Loucy (cell line): ENCODE measurements around the gene PPP1R1C.

ENCODE experiments used
- H2AFZ ChIP-seq: fragments of 200-600 bp; sonication (generic); 2 replicates; pipeline ENCODE4 v1.6.0; 2016; ENCODE audit warnings: antibody characterized with exemption, mild to moderate bottlenecking, low read length, moderate library complexity
- H3F3A ChIP-seq: fragments of 200-600 bp; 2 replicates; pipeline ENCODE4 v1.6.0; 2016; ENCODE audit warnings: antibody characterized with exemption, low read depth, mild to moderate bottlenecking
- H3K27me3 ChIP-seq: fragments of 200-600 bp; sonication (generic); 2 replicates; pipeline ENCODE4 v1.6.1; 2014; ENCODE audit warnings: low read length, mild to moderate bottlenecking; ENCODE audit not compliant: insufficient read depth, poor library complexity, severe bottlenecking
- H3K36me3 ChIP-seq: fragments of 200-600 bp; sonication (generic); 2 replicates; pipeline ENCODE4 v1.6.1; 2016; ENCODE audit warnings: low read length; ENCODE audit not compliant: insufficient read depth
- H3K4me1 ChIP-seq: fragments of 200-600 bp; sonication (generic); 2 replicates; pipeline ENCODE4 v1.5.1; 2014; ENCODE audit warnings: low read length, mild to moderate bottlenecking; ENCODE audit not compliant: insufficient read depth, poor library complexity, severe bottlenecking
- H3K4me2 ChIP-seq: fragments of 200-600 bp; sonication (generic); 2 replicates; pipeline ENCODE4 v1.6.0; 2014; ENCODE audit warnings: antibody characterized with exemption, low read length, low read depth, mild to moderate bottlenecking; ENCODE audit not compliant: poor library complexity, severe bottlenecking
- H3K4me3 ChIP-seq: fragments of 200-600 bp; sonication (generic); 2 replicates; pipeline ENCODE4 v1.5.1; 2014; ENCODE audit warnings: low read length, mild to moderate bottlenecking, mixed read lengths; ENCODE audit not compliant: poor library complexity, severe bottlenecking
- H3K79me2 ChIP-seq: fragments of 200-600 bp; sonication (generic); 2 replicates; pipeline ENCODE4 v1.6.1; 2014; ENCODE audit warnings: low read length; ENCODE audit not compliant: insufficient read depth
- H3K9ac ChIP-seq: fragments of 200-600 bp; sonication (generic); 2 replicates; pipeline ENCODE4 v1.6.0; 2014; ENCODE audit warnings: mild to moderate bottlenecking, low read depth, low read length, moderate library complexity; ENCODE audit not compliant: poor library complexity, severe bottlenecking
- H3K9me2 ChIP-seq: fragments of 200-600 bp; sonication (generic); replicated peaks from 2 replicates; pipeline ENCODE4 v1.6.1; 2016; ENCODE audit warnings: low read depth, low read length, mixed read lengths
- H3K9me3 ChIP-seq: fragments of 200-600 bp; sonication (generic); 2 replicates; pipeline ENCODE4 v1.6.1; 2014; ENCODE audit warnings: mild to moderate bottlenecking, antibody characterized with exemption, low read length, low read depth; ENCODE audit not compliant: insufficient read depth
- H4K20me1 ChIP-seq: fragments of 200-600 bp; sonication (generic); 2 replicates; pipeline ENCODE4 v1.6.0; 2014; ENCODE audit warnings: antibody characterized with exemption, low read length, mild to moderate bottlenecking; ENCODE audit not compliant: insufficient read depth, poor library complexity, severe bottlenecking
- CTCF ChIP-seq: fragments of 200-600 bp; sonication (generic); conservative IDR thresholded peaks from 2 replicates; pipeline ENCODE4 v1.5.1; 2014; ENCODE audit warnings: mild to moderate bottlenecking, antibody characterized with exemption, low read length
- EZH2phosphoT487 ChIP-seq: fragments of 200-600 bp; IDR thresholded peaks from 2 replicates; pipeline ENCODE4 v1.6.1; 2018; ENCODE audit warnings: antibody characterized with exemption, mild to moderate bottlenecking, moderate library complexity, borderline replicate concordance

PPP1R1C gene

GRCh38 chr2:182164686-182165085, 179.0 kb downstream of the PPP1R1C start:
- Histone ChIP-seq H3K36me3 (no peaks in the 10 kb centered on the region), H3K27me3 (no peaks in the 10 kb centered on the region), H3K4me1 (no peaks in the 10 kb centered on the region), H3K4me3 (no peak overlapping the region), H3F3A (no peaks in the 10 kb centered on the region), H3K79me2 (no peaks in the 10 kb centered on the region), H2AFZ (no peak overlapping the region), H4K20me1 (no peaks in the 10 kb centered on the region), H3K4me2 (no peak overlapping the region), H3K9ac (no peak overlapping the region), H3K9me2 (no peaks in the 10 kb centered on the region), H3K9me3 (no peaks in the 10 kb centered on the region)
- TF ChIP-seq EZH2phosphoT487 (no peak), CTCF (no peak)

GRCh38 chr2:182165202-182165601, 179.5 kb downstream of the PPP1R1C start:
- no peak overlapping the region for H3K4me2 ChIP-seq
- no peaks in the 10 kb centered on the region for H3K9me2 ChIP-seq
- no peaks in the 10 kb centered on the region for H3K9me3 ChIP-seq
- H2AFZ ChIP-seq = no peak overlapping the region
- H4K20me1 ChIP-seq = no peaks in the 10 kb centered on the region
- no peaks in the 10 kb centered on the region for H3K36me3 ChIP-seq
- H3K4me1 ChIP-seq = no peaks in the 10 kb centered on the region
- no peak for TF ChIP-seq EZH2phosphoT487
- TF ChIP-seq CTCF = no peak
- H3K27me3 ChIP-seq = no peaks in the 10 kb centered on the region
- no peak overlapping the region for H3K4me3 ChIP-seq
- no peak overlapping the region for H3K9ac ChIP-seq
- no peaks in the 10 kb centered on the region for H3F3A ChIP-seq
- H3K79me2 ChIP-seq = no peaks in the 10 kb centered on the region

- Histone ChIP-seq H2AFZ (no peak overlapping the region), H3K9me2 (no peaks in the 10 kb centered on the region), H3K4me1 (no peaks in the 10 kb centered on the region), H3K27me3 (no peaks in the 10 kb centered on the region), H3K9me3 (no peaks in the 10 kb centered on the region), H3K4me3 (no peak overlapping the region), H3K9ac (no peak overlapping the region), H4K20me1 (no peaks in the 10 kb centered on the region), H3F3A (no peaks in the 10 kb centered on the region), H3K36me3 (no peaks in the 10 kb centered on the region), H3K4me2 (no peak overlapping the region), H3K79me2 (no peaks in the 10 kb centered on the region)
- TF ChIP-seq CTCF (no peak), EZH2phosphoT487 (no peak)
Observed at GRCh38 chr2:182166406-182166805, 180.8 kb downstream of the PPP1R1C start.
